ENCODE measurements around the gene PRRT1. TPM values are rescaled to one million over a fixed set of nuclear protein-coding genes. Genes with fewer than 3 reads are reported as not detected.
"Not testable (repeated sequence)": the region's sequence is repeated elsewhere in the genome, so short reads cannot be mapped to it uniquely, and the experiment has no call there.

PRRT1 gene
- total RNA-seq, 1 donor from 2014 or later = 0.51 TPM

DNA sequence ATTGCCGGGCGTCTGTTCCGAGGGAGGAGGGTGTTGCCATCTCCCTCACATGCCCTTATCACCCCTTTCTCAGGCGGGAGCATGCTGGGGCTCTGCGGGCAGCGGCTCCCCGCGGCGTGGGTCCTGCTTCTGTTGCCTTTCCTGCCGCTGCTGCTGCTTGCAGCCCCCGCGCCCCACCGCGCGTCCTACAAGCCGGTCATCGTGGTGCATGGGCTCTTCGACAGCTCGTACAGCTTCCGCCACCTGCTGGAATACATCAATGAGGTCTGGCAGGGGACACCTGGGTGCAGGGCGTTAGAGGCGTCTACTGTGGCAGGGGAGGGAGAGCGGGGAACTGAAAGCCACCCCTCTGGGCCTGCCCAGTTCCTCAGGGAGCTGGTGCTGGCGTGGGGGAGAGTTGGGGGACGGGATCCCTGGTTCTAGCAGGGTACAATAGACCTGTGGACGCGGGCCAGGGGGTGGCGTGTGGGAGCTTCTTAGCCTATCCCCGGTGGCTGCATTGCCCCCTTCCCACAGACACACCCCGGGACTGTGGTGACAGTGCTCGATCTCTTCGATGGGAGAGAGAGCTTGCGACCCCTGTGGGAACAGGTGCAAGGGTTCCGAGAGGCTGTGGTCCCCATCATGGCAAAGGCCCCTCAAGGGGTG is 2.9 kb upstream of the PRRT1 start:
- ATAC-seq (ENCODE audit: poor library complexity) (peak; percentile 79), DNase-seq (peak; percentile 73)
- intact Hi-C loops (cut with DNase I) = no loop called here

DNA sequence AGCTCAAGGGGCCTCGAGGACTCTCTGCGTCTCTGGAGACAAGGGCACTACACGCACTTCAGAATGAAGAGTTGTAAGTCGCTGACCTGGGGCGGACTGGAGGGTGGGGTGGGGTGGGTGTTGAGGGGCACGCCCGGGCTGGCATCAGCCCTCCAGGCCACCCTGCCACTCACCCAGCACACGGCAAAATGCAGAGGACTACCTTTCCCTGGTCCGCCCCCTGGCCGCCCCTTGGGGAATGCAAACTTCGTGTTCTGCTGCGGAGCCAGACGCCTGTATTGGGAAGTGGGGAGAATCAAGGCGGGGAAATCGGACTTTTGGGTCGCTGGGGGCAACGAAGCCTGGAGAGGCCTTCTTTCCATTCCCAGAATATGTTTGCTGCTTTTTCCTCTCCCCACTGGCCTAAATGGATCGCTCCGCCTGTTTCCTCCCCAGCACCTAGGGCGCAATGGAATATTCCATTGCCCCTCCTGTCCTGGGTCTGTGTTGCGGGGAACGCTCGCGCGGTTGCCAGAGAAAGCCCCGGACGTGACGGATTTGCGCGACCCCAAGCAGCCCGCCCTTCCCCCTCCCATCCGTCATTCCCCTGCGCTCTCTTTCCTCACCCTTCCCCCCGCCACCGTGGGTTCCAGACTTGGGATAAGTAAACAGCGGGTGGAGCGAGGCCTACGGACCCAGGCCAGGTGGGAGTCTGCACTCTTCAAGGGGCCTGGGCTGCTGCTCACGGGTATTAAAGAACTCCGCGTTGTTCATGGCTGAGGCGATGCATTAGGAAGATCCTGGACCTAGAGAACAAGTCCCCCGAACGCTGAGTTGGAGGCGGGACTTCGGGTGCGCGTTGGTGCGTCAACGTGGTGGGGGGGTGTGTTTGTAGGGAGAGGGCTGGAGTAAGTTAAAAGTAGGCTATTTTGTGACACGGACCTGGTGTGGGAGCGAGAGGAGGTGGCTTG is 2.1 kb upstream of the PRRT1 start, which contains the start of gene PPT2:
TSS of gene PPT2 (plus strand) at position 578 of the 950 bp plus-strand sequence. CDS start 454 bp downstream, outside the sequence.
- ATAC-seq (ENCODE audit: poor library complexity) = peak; percentile 92
- intact Hi-C loops (cut with DNase I) = no loop called here
- DNase-seq = peak; percentile 93

DNA sequence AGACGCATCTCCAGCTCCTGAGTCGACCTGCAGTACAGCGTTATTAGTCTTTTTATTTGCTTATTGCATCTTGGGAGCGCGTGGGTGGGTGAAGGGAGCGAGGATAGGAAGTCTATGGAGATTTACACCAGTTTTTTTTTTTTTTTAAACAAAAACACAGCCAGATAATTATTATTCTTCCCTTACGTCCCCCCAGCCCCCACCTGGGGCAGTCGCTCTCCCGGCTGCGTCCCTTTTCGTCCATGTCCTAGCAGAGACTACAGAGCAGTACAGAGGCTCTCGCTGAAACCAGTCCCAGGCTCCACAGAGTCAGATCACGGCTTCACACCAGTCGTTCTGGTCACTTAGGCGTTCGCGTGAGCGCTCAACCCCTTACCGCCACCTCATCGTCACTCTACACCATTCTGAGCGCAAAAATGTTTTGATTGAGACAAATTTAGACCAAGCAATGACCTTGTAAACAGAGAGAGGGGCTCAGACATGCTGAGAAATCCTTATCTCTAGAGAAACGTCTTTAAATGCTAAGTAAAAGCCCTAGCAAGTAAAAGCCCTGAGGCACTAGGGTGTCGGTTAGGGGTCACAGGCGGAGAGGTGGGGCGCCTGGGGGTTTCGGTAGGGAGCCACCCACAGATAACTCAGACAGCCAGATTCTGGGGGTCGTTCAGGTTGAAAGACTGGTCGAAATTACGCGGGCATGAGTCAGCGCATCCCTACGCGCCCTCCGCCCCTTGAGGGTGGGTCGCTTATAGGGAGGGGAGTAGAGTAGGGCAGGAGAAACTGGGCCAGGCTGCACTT is 1.2 kb upstream of the PRRT1 start:
- intact Hi-C loops (cut with DNase I) = no loop called here
- ATAC-seq (ENCODE audit: poor library complexity) (peak; percentile 30), DNase-seq (peak; percentile 42)

DNA sequence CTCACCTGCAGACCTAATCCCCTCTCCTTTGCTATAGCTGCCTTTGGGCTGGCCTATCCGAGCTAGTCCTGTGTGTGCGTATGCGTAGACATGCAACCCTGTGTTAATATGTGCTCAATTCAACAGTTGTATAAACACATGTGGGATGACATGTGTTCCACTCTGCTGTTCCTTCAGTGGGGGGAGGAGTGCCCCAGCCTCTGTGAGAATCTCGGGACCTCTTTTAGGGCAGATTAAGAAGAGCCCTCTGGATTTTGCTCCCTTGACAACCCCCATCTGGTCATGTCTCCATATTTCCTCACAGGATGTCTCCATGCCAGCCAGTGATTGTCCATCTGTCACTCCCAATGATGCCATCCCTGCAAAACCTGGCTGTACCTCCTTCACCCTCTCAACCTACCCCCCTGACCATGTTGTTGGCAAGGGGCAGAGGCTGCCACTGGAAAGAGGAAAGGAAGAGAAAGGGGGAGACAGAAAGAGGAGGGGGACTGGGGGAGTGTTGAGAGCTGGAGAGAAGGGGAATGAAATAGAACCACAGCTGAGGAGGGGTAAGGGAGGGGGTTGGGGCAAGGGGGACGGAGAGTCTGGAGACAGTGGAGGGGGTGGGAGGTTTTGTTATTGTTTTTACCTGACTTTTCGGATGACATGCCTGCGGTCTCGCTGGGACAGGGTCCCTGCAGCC is 417 bp downstream of the PRRT1 start:
- ATAC-seq (ENCODE audit: poor library complexity) (no peak), DNase-seq (no peak)
- intact Hi-C loops (cut with DNase I) = no loop called here

DNA sequence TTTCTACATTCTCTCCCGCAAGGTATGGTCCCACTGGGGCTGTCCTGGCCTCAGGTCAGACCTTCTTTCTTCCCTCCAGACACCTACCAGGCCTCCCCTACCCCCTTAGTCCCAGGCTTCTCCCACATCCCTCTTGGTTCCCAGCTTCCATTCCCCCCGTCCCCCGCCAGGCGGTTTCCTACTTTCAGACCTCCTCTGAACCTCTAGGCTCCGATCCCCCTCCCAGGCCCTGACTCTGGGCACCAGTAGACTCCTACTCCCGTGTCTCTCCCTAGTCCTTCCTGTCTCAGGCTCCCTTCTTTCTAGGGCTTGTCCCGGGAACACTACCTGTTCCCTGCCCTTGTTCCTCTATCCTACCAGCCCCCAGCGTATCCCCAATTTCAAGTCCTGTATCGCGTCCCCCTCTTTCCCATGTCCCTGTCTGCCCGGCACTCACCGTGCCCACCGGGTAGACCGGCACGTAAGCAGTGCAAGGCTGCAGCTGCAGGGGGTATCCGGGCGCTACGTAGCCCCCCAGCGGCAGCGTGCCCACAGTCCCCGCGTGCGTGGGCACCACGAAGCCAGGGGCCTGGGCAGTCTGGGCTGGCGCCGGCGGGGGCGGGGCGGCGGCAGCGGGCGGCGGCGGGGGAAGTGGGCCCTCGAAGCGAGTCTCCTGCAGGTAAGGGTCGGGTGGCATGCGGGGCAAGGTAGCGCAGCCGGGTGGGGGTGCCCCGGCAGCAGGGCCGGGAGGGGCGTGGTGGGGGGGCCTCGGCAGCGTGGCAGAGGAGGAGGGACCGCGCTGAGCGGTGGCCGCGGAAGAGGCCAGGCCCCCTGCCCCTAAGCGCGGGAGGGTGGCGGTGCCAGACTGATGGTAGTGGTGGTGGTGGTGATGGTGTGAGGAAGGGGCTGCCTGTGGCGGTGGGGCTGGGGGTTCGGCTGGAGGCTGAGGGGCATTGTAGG is 1.5 kb downstream of the PRRT1 start:
- DNase-seq = no peak
- intact Hi-C loops (cut with DNase I) = no loop called here
- no peak for ATAC-seq (ENCODE audit: poor library complexity)

DNA sequence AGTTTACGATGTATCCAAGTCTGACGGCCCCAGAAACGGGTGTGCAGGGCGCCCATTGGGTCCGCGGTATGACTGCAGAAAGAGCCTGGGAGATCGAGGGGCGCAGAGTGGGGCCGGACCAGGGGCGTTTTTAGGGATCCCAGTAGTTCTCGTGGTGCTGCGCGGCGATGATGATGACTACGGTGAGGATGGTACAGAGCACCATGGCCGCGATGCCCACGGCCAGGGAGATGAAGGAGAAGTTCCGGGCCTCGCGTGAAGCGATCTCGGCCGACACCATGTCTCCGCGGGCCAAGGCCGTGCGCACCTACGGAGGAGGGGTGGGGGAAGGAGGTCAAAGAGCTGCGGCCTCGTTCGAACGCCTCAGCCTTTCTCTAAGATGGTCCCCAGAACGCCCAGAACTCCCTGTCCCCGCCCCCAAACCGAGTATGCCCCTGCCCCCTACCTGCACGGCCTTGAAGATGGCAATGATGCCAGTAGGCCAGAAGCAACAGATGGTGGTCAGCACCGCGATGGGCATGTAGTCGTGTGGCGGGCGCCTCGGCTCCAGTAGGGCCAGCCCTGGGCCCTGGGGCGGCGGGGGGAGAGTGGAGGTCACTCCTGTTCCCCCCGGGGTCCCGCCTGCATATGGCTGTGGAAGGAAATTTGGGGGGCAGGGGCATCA is 2.5 kb downstream of the PRRT1 start:
- ATAC-seq (ENCODE audit: poor library complexity) (no peak), DNase-seq (peak; percentile 45)

DNA sequence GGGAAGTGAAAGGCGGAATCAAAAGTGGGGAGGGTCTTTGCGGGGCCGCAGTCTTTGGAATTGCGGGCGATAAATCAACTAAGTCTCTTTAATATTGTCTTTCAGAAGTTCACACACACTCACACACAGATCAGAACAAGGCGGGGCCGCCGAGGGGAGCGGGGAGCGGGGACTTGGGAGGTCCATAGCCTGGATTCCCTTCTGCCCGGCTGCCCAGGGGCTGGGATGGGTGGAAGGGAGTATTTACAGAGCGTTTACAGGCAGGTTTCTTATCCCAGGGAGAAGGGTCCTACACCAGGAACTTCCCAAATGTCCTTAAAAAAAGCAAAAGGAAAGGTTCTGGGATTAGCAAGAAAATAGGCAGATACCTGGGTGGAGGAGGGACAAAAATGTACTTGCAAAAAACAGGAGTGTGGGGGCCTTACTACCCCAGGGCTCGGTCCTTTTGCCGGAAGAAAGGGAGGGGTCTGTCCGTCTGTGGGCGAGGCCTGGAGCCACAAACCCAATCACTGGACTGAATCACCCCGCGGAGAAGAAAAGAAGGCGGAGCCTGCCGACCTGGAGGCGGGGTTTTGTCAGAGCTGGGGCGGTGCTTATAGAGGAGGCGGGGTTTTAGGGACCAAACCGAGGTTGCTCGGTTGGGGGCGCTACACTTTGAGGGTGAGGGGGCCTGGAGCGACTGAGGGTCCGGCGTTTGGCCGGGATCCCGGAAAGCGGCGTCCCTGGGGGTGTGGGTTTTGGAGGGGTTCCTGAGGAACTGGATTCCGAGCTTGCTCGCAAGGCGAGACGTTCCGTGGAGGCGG is 3.2 kb downstream of the PRRT1 start:
- DNase-seq = peak; percentile 76
- intact Hi-C loops (cut with DNase I) = no loop called here
- ATAC-seq (ENCODE audit: poor library complexity) = peak; percentile 62

More for the DNA sequence above, 2.5 kb downstream of the PRRT1 start:
- intact Hi-C loops (cut with DNase I) = no loop called here

DNA sequence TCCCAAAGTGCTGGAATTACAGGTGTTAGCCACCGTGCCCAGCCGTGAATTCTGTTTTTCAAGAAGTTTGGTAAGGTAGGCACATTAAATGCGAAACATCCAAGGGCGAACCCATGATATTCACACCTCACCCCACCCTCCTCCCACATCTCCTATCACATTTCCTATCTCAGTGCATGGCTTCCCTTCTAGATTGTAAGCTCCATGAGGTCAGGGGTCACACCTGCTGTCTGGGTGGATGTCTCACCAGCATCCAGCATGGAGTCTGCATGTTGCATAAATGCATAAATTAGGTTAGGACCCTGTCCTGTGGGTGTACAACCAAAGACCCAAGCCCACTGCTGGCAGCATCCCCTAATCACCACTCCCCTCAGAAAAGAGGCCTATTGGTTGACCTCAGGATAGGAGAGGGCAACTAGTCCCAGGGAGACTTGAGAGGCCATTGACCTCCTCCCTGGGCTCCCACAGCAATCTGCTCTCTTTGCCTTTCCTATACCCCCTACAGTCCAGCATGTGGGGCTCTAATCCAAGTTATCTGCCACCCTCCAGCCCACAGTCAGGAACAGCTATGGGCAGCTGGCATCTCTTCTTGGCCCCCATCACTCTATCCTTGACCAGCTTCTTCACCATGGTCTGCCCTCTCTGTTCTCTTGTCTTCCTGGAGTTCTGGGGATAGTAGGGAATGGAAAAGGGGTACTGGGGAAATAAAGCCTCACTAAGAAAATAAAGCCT is 4.2 kb downstream of the PRRT1 start:
- intact Hi-C loops (cut with DNase I) = no loop called here

DNA sequence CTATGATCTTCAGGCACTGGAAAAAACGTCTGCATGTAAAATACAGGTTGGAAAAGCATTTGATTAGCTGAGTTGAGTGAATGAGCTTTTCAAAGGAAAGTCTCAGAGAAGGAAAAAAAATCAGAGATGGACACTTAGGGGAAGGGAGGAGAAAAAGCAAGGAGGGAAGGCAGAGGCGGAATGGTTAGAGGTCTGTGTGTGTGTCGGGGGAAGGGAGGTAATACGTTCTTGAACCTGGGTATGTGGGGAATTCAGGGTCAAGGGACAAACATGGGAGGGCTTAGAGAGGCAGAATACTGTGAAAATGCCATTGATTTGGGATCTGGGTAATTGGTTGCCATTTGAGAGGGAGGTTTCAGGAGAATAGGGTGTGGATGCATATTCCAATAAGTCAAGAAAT is 5.1 kb downstream of the PRRT1 start:
- DNase-seq (no peak), ATAC-seq (ENCODE audit: poor library complexity) (no peak)
- intact Hi-C loops (cut with DNase I) = no loop called here

More for the DNA sequence above, 4.2 kb downstream of the PRRT1 start:
- ATAC-seq (ENCODE audit: poor library complexity) = no peak
- no peak for DNase-seq

DNA sequence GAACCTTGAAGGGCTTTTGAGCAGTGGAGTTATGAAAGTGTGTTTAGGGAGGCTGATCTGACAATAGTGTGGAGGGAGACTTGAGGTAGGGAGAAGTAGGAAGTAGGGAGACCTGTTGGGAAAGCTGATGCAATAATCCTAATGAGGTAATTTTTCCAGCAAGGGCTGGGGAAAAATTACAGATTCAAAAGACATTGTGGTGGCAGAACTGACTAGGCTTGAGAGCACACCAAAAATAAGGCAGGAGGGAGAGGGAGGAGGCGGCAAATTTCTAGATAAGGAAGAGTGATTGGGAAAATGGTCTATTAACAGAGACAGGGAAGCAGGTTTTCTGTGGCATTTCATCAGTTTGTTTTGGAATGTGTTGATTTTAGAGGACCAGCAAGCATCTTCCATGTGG is 5.5 kb downstream of the PRRT1 start:
- ATAC-seq (ENCODE audit: poor library complexity) (no peak), DNase-seq (no peak)
- intact Hi-C loops (cut with DNase I) = no loop called here

DNA sequence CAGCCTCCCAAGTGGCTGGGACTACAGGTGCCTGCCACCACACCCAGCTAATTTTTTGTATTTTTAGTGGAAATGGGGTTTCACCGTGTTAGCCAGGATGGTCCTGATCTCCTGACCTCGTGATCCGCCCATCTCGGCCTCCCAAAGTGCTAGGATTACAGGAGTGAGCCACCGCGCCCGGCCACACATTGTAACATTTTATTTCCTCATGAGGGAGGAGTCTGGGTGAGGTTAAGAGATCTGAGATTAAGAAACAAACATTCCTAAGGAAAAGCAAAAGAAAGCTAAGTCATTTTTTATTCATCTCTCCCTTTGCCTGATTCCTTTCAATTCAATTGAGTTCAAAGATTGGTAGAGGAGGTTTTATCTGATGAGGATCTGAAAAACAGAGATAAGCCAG is 7.5 kb downstream of the PRRT1 start:
- intact Hi-C loops (cut with DNase I); ATAC-seq (ENCODE audit: poor library complexity); DNase-seq: not testable (repeated sequence)

DNA sequence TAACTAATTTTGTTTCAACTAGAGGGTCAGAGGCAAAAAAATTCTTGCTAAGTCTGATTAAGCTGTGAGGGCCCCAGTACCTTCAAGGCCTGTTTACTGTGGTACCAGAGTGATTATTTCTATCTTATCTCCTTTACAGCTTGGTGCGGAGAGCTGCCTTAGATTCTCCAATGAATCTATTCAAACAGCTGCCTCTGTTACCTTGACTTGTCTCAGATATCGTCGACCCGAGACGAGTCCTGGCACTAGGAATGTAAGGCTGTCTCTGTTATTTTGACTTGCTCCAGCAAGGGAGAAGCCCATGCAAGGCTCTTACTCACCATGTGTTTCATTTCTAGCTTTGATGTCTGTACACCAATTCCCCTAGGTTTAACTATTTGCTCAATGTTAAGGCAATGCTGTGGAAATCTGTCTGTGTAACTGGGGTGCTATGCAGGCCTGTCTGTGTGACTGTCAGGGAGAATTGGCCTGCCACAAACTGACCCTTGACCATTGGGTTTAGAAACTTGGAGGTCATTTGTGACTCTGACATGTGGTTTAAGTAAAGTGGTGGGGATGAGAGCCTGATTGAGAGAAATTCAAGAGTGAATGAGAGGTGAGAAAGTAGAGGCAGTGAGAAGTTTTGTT is 11.2 kb downstream of the PRRT1 start:
- ATAC-seq (ENCODE audit: poor library complexity) = no peak
- no peak for DNase-seq
- intact Hi-C loops (cut with DNase I) = no loop called here

DNA sequence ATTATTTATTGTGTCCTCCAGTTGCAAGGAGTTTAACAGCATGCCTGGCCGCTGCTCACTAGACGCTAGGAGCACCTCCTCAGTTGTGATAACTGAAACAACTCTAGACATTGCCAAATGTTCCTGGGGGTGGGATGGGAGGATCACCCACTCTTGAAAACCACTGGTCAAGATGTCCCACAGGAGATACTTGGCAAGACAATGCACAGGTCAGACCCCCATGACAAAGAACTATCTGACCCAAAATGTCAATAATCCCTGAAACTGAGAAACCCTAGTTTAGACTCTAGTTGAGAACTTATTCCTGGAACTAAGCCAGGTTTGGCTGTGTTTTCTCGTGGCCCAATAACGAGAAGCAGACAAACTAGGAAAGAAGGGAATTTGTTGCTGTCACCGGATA is 12.1 kb downstream of the PRRT1 start:
- DNase-seq (no peak), ATAC-seq (ENCODE audit: poor library complexity) (no peak)
- intact Hi-C loops (cut with DNase I) = no loop called here

DNA sequence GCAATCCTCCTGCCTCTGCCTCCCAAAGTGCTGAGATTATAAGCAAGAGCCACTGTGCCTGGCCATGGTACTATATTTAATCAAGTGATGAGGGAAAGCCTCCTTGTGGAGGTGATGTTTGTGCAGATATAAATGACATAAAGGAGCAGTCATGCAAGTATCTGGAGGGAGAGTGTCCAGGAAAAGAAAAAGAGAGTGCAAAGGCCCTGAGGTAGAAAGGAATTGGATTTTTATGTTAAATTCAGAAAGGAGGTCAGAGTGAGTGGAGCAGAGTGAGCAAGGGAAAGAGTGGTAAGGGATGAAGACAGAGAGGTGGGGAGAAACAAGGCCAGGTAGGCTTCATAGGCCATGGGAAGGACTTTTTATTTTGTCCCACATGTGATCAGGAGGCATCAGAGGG is 14.3 kb downstream of the PRRT1 start:
- DNase-seq = no peak
- no peak for ATAC-seq (ENCODE audit: poor library complexity)
- intact Hi-C loops (cut with DNase I) = no loop called here

DNA sequence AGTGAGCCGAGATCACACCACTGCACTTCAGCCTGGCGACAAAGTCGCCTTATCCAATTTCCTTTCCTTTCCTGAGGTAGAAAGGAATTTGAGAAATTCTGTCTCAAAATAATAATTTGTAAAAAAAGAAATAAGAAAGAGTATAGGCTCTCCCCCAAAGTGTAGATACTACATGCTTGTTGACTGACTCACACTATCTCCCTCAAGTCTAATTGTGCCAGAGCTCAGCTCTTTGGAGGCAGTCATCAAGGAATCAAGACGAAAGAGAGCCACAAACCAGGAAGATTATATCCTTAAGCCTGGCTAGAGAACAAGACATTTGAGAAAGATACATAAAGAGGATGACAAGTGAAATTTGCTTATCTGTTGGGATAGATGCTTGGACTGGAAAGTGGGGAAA is 18.0 kb downstream of the PRRT1 start:
- DNase-seq = no peak
- intact Hi-C loops (cut with DNase I) = no loop called here
- no peak for ATAC-seq (ENCODE audit: poor library complexity)
